HG02642 (cell line): ENCODE data around the gene AURKA.
"Not testable (repeated sequence)": the region's sequence is repeated elsewhere in the genome, so short reads cannot be mapped to it uniquely, and the experiment has no call there.

Experiments
- ATAC-seq: cut with Tn5 transposase; IDR thresholded peaks from one replicate; pipeline ENCODE4 v1.9.1; 2021; ENCODE audit warnings: mild to moderate bottlenecking; ENCODE audit not compliant: unreplicated experiment, poor library complexity

Gene AURKA

DNA sequence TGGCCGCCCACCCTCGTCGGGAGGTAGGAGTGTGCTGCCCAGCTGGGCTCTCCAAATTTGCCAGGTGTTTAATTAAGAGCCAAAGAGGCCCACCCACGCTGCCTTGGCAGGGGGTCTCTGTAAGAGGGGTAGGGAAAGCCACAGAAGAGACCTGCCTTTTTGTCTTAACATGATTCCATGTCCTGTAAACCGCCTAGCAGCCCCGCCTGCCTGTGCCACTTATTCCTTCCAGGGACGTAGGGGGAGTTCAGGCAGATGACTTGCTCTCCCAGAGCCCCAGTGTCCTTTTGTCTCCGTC, 31.2 kb downstream of the AURKA start:
- ATAC-seq: no peak

DNA sequence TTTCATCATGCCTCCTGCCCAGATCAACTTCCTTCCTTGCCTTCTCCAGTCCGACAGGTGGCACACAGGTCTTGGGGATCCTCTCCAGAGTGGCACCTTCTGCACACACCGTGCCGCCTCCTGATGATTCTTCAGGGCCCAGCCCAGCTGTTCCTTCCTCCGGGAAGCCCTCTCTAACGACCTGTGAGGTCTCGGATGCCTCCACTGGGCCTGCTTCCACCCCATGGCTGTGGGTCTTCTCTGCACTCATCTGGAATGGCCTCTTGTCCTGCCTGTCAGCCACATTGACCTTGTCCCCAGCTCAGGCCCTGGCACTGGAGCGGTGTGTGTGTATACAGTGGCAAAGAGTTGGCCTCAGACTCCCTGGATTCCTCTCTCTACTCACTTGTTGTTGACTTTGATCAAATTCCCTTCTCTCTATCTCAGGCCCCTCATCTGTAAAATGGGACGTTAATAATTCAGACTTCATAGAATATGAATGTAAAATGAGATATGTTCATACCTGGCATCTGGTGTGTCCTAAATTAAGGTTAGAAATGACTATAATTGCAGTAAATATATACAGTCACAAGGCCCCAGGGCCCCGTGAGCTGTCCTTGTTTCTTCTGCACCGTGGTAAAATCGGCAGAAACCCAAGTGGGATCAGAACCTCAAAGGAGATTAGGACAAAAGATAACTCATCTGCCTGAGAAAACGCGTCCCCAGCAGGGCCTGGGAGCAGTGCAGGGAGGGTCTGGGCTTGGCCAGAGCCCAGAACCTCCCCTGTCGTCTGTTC, 31.7 kb downstream of the AURKA start:
- no peak for ATAC-seq

DNA sequence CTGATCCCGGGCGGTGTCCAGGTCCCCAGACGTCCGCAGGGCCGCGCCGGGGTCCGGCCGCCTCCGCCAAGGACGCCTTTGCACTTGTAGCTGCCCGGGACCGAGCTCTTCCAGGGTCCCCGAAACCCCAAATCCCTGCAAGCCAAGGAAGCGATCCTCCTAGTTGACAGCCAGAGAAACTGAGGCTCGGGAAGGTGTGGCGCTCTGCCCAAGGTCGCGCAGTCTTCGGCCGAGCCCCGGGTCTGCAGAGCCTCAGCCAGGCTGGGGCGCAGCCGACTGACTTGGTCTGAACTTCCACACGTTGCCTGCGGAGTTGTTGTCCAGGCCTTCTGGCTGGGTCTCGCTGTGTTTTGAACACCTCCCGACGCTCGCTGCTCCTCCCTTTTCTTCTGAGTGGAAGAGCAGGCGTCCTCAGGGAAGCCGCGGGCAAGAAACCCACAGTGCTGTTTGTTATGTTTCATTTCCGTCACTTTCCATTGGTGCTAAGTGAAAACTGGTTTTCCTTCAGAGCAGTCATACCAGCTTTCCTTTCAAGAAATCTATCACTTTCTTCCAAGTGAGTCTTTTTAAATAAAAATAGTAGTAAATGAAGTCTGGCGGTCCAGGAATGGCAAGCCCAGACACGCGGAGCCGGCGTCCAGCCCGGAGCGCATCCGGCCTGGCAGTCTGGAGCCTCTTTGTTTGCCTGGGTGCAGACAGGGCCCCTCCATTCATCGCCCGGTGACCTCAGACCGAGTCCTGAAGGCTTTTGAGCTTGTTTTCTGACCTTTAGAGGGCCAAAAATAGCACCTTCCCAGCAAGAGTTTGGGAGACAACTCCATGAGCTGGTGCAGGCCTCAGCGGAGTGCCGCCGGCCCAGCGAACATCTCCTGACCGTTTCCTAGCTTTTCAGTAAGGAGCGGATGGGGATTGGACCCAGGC, 32.5 kb downstream of the AURKA start:
- peak; percentile 35 for ATAC-seq

DNA sequence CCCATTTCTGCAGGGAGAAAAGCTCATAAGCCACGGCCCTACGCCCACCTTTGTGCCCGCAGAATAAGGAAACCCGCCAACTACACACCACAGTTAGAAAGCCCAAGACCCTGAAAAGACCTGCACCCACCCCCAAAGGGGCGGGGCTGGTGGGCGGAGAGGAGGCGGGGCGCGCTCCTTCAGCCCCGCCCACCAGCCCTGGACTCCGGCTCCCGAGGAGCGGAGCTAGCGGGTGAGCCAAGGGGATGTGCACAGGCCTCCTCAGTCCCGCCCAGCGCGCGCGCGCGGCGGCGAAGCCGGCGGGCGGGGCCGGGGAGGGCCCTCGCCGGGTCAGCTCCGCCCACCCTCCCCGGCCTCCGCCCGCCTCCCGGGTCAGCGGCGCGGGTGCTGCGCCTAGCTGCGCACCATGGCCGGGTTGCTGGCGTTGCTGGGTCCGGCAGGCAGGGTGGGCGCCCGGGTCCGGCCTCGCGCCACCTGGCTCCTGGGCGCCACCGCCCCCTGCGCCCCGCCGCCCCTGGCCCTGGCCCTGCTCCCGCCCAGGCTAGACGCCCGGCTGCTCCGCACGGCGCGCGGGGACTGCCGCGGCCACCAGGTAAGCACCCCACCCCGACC, 33.3 kb downstream of the AURKA start, which contains the start of gene FAM210B:
Gene FAM210B, plus strand, starts transcription at position 375 of the 612 bp plus-strand sequence. Its CDS starts 32 bp downstream, at position 407.
- ATAC-seq: peak; percentile 95

DNA sequence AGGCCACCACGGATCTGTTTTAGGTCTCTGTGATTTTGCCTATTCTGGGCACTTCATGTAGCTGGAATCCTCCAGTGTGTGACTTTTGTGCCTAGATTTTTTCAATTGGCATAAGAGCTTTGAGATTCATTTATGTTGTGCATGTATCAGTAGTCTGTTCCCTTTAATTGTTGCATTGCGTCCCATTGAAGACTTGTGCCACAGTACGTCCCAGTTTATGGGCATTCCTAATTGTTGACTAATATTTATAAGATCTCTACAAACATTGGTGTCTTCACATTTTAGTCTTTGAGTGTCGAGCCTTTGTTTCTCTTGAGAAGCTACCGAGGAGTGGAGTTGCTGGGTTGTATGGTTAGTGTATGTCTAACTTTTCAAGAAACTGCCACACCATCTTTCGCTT, 33.9 kb downstream of the AURKA start:
- no peak for ATAC-seq

DNA sequence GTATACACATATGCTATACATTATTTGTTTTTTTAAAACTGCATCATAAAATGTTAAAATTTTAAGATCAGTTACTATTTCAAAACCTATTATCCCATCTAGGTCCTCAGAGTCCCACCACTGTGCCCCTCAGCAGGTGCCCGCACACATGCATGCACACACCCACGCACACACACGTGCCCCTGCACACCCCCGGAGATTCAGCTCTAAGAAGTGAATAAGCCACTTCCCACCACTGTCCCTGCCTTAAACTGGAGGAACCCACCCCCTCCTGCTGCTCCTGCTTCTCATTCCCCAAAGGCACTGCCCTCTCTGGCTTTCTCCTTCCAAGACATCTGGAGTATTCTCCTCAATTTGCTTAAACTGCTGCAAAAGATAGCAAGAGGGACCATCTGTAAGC, 38.7 kb downstream of the AURKA start:
- ATAC-seq: no peak

DNA sequence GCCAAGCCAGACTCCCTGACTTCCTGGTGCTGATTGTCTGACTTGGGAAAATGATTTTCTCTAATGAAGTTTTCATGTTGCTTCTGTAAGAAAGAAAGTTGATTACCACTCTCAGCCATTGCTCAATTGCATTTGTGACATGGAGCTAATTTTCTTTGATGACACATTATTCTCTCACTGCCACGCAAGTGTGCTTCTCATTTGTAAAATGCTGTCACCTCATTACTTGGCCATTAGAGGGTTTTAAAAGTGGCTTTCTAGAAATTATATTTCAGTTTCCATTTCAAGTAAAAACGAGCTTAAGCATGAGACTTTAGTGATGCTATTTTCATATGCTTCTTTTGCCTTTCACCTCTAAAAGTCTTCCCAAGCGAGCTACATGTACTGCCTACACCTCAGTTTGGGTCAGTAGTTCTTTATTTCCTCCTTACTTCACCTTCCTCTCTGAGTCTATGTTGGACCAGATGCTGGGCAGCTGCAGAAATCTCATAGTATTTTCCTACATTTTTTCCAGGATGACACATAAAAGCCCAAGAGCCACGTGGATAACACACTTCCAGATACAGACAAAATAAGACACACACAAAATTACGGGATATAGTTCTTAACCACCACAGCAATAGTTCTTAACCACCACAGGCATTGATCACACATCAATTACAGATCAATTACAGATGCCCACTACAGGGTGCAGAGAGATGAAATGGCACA, 39.5 kb downstream of the AURKA start:
- ATAC-seq: no peak

DNA sequence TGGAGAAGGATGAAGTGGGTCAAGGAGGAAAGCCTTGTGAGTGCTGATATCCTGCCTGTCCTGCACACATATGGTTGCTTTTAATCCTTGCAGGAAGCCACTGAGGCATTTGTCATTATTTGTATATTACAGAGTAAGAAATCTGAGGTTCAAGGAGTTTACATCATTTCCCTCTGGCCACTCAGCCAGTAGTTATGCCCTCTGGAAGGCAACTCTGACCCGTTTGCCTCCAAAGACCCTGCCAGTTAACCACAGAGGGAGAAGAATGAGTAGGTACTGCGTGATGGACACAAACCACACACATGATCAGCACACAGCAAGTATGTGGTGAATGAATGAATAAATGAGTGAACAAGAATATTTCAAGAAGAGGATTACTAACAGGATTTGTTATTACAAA, 41.2 kb downstream of the AURKA start:
- ATAC-seq: no peak

DNA sequence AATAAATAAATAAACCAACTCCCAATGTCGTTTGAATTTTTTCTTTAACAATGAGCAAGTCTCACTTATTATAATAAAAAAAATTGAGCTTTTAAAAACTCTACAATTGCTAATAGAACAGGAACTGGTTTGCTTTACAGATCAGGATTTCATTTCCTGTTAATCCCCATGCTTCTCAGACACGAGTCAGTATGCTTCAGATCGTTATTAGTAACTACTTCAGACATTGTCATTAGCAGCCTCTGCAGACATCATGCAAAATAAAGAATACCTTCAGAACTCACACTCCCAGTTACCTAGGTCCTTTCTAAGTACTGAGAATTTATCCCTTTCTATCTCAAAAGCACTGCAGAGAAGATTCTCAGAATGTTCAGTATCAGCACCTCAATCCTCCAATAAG, 43.3 kb downstream of the AURKA start:
- ATAC-seq: no peak

DNA sequence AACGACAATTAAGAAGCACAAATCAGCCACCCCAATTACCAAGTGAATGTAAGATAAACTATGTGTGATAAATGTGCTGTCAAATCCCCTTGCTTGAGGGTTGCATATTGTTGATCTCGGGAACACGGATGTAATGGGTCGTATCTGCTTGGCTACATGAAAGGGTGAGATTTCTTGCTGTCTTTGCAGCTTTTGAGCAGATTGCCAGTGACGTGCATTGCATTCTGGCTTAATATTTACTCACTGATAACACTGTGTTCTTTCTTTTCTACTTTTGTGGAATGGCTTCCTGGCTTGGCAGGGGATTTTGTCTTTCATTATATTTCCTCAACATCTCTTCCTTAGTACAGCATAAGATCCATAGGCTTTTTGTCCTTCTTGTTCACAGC, 43.7 kb downstream of the AURKA start:
- no peak for ATAC-seq

DNA sequence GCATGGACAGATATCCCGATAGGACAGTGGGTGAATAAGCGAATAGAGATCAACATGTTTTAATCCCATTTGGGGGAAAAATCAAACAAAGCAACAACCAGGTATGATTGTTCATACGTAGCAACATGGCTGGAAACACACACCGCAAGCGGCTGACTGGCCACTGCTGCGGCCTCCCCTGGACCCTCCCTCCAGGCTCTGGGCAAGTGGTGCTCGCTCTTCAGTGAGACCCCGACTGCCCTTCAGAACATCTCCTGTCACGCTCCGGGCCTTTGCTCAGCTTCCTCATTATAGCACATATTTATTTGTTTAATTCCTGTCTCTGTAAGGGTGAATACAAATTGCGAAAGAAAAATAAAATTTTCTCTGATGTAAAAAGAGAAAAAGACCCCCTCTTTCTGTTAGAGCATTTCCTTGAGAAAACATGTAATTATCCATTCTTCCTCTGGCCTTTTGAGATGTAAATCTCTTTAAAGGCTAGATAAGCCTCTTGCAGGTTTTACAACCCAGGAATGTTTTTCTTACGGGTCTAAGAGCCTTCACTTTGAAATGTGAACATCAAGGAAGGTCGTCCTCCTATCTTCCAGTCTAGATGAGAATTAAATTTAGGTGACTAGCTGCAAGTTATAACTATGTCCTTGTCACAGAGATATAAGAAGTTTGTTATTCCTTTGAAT, 44.2 kb downstream of the AURKA start:
- no peak for ATAC-seq

DNA sequence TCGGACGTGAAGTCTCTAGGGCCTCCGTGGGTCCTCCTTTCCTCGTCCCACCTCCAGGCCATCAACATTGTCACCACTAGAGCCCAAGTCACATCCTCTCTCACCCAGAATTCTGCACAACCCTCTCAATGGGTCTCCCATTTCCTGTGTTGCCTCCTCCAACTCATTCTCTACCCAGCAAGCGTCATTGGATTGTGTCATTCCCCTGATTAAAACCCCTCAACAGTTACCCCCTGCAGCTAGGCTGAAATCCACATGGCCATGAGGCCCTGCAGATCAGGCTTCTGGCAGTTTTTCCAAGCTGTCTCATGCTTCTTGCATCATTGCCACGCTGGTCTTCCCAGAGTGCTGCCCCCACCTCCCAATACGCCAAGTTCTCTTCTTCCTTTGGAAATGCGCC, 46.1 kb downstream of the AURKA start:
- no peak for ATAC-seq

DNA sequence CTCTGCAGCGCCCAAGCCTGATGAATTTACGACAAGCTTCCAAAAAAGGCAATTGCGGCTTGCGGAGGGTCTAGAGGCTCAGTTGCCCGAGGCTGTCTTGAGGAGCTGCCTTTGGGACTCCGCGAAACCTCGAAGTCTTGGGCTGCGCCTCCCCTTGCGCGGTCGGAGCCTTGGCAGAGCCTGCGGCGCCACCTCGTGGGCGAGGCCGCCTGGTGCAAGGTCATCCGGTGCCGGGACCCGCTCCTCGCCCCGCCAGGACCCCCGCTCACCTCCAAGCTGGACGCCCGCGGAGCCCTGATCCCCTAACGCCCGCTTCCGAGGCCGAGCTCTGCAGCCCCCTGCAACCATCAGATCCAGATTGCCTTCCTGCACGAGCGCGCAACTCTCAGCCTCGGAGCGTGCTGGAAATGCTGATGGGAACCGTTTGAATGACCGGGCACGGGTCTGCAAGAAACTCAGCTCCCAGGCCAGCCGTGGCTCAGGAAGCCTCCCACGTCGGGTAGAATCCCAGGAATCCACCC, 48.1 kb downstream of the AURKA start:
- ATAC-seq: peak; percentile 64

DNA sequence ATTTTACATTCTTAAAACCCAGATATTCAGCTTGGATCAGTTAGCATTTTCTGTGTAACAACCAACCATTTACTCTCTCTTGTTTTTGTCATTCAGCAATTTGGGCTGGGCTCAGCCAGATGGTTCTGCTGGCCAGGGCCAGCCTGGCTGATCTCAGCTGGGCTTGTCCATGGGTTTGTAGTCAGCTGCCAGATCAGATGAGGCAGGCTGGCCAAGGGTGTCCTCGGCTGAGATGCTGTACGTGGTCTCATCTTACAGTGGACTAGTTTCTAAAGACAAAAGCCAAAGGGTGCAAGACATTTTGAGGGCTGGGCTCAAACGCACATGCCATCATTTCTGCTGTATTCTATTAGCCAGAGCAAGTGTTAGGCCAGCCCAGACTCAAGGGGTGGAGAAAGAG, 49.2 kb downstream of the AURKA start:
- ATAC-seq: no peak

DNA sequence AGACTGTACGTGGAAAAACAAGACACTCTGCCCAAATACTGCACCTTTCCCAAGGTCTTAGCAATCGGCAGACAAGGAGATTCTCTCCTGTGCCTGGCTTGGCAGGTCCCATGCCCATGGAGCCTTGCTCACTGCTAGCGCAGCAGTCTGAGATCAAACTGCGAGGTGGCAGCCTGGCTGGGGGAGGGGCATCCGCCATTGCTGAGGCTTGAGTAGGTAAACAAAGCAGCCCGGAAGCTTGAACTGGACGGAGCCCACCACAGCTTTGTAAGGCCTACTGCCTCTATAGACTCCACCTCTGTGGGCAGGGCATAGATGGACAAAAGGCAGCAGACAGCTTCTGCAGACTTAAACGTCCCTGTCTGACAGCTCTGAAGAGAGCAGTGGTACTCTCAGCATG, 55.3 kb downstream of the AURKA start:
- not testable (repeated sequence) for ATAC-seq

DNA sequence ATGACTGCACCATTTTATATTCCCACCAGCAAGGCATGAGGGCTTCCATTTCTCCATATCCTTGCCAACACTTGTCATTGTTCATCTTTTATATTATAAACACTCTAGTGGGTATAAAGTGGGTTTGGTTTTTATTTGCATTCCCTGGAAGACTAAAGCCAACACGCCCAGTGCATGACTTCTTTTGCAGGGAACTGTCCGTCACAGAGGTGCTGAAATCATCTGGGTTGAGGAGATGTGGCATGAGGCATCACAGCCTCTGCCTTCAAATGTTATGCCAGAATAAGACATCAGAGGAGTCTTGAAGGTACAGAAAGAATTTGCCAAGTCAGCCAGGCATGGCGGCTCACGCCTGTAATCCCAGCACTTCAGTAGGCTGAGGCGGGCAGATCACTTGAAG, 63.2 kb downstream of the AURKA start:
- ATAC-seq: no peak

DNA sequence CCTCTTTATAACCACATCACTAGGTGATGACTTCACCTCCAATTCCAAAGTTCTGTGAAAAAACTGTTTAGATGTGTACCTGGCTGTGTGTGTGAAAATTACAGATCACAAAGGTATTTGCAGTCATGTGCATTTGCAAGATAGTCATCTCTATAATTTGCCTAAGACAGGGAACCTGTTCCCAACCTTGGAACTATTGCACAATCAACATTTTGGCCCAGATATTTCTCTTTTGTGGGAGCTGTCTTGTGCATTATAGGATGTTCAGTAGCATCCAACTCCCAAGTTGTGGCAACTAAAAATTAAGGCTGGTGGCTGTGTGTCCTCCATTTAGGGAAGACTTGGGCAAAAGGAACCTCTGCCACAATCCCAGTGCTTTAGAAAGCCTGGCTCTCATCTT, 67.2 kb downstream of the AURKA start:
- no peak for ATAC-seq

DNA sequence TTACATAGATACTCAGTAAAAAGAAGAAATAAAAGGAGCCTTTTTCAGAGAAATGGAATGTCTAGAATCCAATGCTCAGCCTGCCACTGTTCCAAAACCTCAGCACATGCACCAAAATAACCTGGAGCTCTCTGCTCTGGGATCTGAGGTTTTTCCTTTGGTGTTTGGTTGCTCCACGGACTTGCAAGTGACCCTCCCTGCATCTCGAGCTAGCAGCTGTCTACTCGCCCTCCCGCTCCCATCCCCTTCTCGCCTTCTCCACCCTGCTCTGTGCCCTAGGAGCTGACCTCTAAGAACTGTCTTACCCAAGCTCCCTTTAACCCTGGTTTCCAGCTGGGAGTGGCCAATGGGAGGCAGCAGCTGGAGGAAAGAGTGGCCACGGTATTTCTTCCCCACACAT, 68.4 kb downstream of the AURKA start:
- ATAC-seq: no peak

DNA sequence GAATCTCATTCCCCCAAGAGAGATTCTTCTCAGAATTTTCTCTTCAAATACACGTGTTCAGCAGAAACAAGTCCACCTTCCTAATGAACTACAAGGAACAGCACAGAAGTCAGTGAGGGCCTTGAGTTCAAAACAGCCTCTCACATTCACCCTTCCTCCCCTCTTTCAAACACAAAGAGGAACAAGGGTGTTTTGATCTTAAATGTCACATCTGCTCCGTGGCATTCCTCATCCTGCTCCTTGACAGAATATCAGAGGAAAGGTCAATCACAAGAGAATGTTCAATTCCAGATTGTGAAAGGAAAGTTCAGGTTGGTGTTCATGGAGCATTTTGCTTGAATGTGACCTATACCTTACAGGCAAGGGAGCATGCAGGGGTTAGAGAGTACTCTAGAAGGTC, 68.8 kb downstream of the AURKA start:
- ATAC-seq: no peak

DNA sequence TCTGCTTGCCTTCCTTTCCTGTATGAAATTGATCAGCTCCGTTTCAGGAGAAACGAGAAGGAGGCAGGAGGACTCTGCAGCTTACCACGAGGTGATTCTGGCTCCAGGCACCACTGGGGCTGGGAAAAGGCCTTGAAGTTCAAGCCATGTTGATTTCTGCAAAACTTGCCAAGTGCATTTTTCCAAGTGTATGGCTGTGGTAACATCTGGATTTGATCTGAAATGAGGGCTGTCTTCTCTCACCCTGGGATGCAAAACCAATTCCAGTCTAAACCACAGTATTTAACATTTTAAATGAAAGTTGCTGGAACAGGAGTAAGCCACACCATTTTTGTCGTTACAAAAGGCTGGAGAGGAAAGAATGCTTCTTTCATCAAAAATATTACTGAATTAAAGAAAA, 69.3 kb downstream of the AURKA start:
- ATAC-seq: no peak
